IMR-90 (cell line): ENCODE results near the gene TSPAN32. TPM values are rescaled to one million over a fixed set of nuclear protein-coding genes. Genes with fewer than 3 reads are reported as not detected.

Experiments used
- ATAC-seq: fragments of 200-7000 bp; cut with Tn5 transposase; 2 replicates; pipeline ENCODE4 v1.9.1; 2020; ENCODE audit warnings: low read depth, mild to moderate bottlenecking, moderate library complexity
- BruUV-seq: library from RNA; stranded (reverse); fragments of 400-500 nt; replicated peaks from 2 replicates; lab custom pipeline; 2021; lab: Mats Ljungman, UMichigan
- CTCF ChIA-PET: fragments of 300-600 bp; formaldehyde crosslinking; extraction: SDS; loops from one replicate; lab custom pipeline; 2021; ENCODE audit warnings: antibody characterized with exemption; lab: Yijun Ruan, JAX
- POLR2A ChIA-PET: fragments of 300-600 bp; sonication (Branson Sonifier 250); formaldehyde crosslinking; loops from one replicate; lab custom pipeline; 2022; ENCODE audit warnings: antibody characterized with exemption; ENCODE audit not compliant: unreplicated experiment; lab: Charles Lee
- DNase-seq: peaks from one replicate; pipeline ENCODE4 v3.0.0; 2013
- H2AFZ ChIP-seq: replicated peaks from 2 replicates; pipeline ENCODE3; 2013; ENCODE audit warnings: low read length, mild to moderate bottlenecking; ENCODE audit not compliant: poor library complexity
- H2AK5ac ChIP-seq: 2 replicates; pipeline ENCODE4 v1.6.1; 2013; ENCODE audit warnings: low read depth, low read length, inconsistent platforms
- H2AK9ac ChIP-seq: replicated peaks from 2 replicates; pipeline ENCODE3; 2013; ENCODE audit warnings: mild to moderate bottlenecking, low read depth, low read length, moderate library complexity; ENCODE audit not compliant: poor library complexity
- H2BK120ac ChIP-seq: 2 replicates; pipeline ENCODE4 v1.6.1; 2013; ENCODE audit warnings: low read depth, low read length, inconsistent platforms
- H2BK15ac ChIP-seq: 3 replicates; pipeline ENCODE4 v1.6.1; 2013; ENCODE audit warnings: low read depth, low read length, inconsistent platforms
- H2BK20ac ChIP-seq: 2 replicates; pipeline ENCODE4 v1.6.1; 2013; ENCODE audit warnings: low read depth, mild to moderate bottlenecking, inconsistent platforms, low read length, moderate library complexity
- H2BK5ac ChIP-seq: 2 replicates; pipeline ENCODE4 v1.6.1; 2013; ENCODE audit warnings: mild to moderate bottlenecking, low read depth, low read length, inconsistent platforms; ENCODE audit not compliant: poor library complexity, severe bottlenecking
- H3K14ac ChIP-seq: replicated peaks from 2 replicates; pipeline ENCODE4 v1.6.1; 2013; ENCODE audit warnings: low read depth, low read length, inconsistent platforms
- H3K18ac ChIP-seq: 2 replicates; pipeline ENCODE4 v1.6.1; 2013; ENCODE audit warnings: low read depth, low read length, control low read depth
- H3K23ac ChIP-seq: 2 replicates; pipeline ENCODE4 v1.6.1; 2013; ENCODE audit warnings: low read depth, low read length, inconsistent platforms
- H3K27ac ChIP-seq: 2 replicates; pipeline ENCODE4 v1.5.1; 2013; ENCODE audit warnings: mild to moderate bottlenecking, control low read depth, low read length; ENCODE audit not compliant: insufficient read depth
- H3K27me3 ChIP-seq: 2 replicates; pipeline ENCODE4 v1.6.1; 2013; ENCODE audit warnings: low read length; ENCODE audit not compliant: control insufficient read depth, insufficient read depth
- H3K36me3 ChIP-seq: 2 replicates; pipeline ENCODE4 v1.6.1; 2013; ENCODE audit warnings: low read length, mixed read lengths; ENCODE audit not compliant: control insufficient read depth, insufficient read depth
- H3K4ac ChIP-seq: 2 replicates; pipeline ENCODE4 v1.6.1; 2013; ENCODE audit warnings: low read depth, low read length, inconsistent platforms
- H3K4me1 ChIP-seq: 2 replicates; pipeline ENCODE4 v1.6.1; 2013; ENCODE audit warnings: low read length, mixed read lengths; ENCODE audit not compliant: control insufficient read depth, insufficient read depth
- H3K4me2 ChIP-seq: 2 replicates; pipeline ENCODE4 v1.6.1; 2013; ENCODE audit warnings: low read depth, mild to moderate bottlenecking, control low read depth, low read length, moderate library complexity
- H3K4me3 ChIP-seq: 2 replicates; pipeline ENCODE4 v1.5.1; 2013; ENCODE audit warnings: low read depth, mild to moderate bottlenecking, control low read depth, low read length, moderate library complexity; ENCODE audit not compliant: insufficient read depth
- H3K56ac ChIP-seq: 2 replicates; pipeline ENCODE4 v1.6.1; 2013; ENCODE audit warnings: low read length, inconsistent platforms; ENCODE audit not compliant: insufficient read depth; ENCODE audit errors: extremely low read depth
- H3K79me1 ChIP-seq, 2 experiments: 2 replicates each; pipeline ENCODE4 v1.6.1; 2013; ENCODE audit warnings: low read length in 2 of 2, inconsistent platforms in 1 of 2, low read depth in 1 of 2
- H3K9ac ChIP-seq: 2 replicates; pipeline ENCODE4 v1.6.1; 2013; ENCODE audit warnings: low read depth, low read length, control low read depth
- H3K9me1 ChIP-seq: 2 replicates; pipeline ENCODE4 v1.6.1; 2013; ENCODE audit warnings: low read length, inconsistent platforms; ENCODE audit not compliant: insufficient read depth
- H3K9me3 ChIP-seq: 2 replicates; pipeline ENCODE4 v1.6.1; 2013; ENCODE audit warnings: low read length; ENCODE audit not compliant: control insufficient read depth, insufficient read depth
- H4K20me1 ChIP-seq: 2 replicates; pipeline ENCODE4 v1.6.1; 2013; ENCODE audit warnings: low read length, inconsistent platforms; ENCODE audit not compliant: insufficient read depth
- H4K5ac ChIP-seq: 2 replicates; pipeline ENCODE4 v1.6.1; 2013; ENCODE audit warnings: mild to moderate bottlenecking, low read depth, low read length, control low read depth
- H4K8ac ChIP-seq, 2 experiments: 2 replicates each; pipeline ENCODE4 v1.6.1; 2013; ENCODE audit warnings: low read depth in 2 of 2, low read length in 2 of 2, control low read depth in 1 of 2, inconsistent platforms in 1 of 2
- H4K91ac ChIP-seq: 2 replicates; pipeline ENCODE4 v1.6.1; 2013; ENCODE audit warnings: low read depth, low read length, inconsistent platforms; ENCODE audit not compliant: insufficient read depth
- FOS ChIP-seq: fragments of 150-350 bp; IDR thresholded peaks from 2 replicates; pipeline ENCODE4 v1.6.1; 2016; ENCODE audit warnings: low read depth, low read length
- WGBS, 2 experiments: methylation state at CpG; one replicate each; pipeline versions ENCODE4 v1.1.5 to v1.1.7; 2013; ENCODE audit warnings: missing lambda C conversion rate in 2 of 2; ENCODE audit not compliant: insufficient read length in 1 of 2; ENCODE audit errors: extremely low coverage in 2 of 2; 5-methylcytosine and 5-hydroxymethylcytosine counted together
- dilution Hi-C: fragments of 300-500 bp; cut with HindIII; formaldehyde crosslinking; loops from one replicate; pipeline ENCODE4 v1.14.3; 2018; ENCODE audit warnings: low sequenced_read_pairs; ENCODE audit not compliant: unreplicated experiment
- in situ Hi-C: fragments of 300-500 bp; cut with MboI; formaldehyde crosslinking; loops from 3 replicates; pipeline ENCODE4 v1.14.3; 2019; ENCODE audit warnings: low sequenced_read_pairs, inconsistent platforms, mixed read lengths
- intact Hi-C: fragments of 100-400 bp; cut with micrococcal nuclease; formaldehyde crosslinking; loops from 2 replicates; pipeline ENCODE4 v1.10.0; 2022
- polyA plus RNA-seq, 3 experiments: library from polyadenylated mRNA; depleted of rRNA; stranded (reverse); fragments of >200 nt; gene quantifications; 2 replicates each; pipeline ENCODE4 v1.2.3, GENCODE V29; 2012; ENCODE audit warnings: low replicate concordance in 1 of 3
- total RNA-seq: library from RNA; depleted of rRNA; stranded (reverse); fragments of >200 nt; gene quantifications from 2 replicates; pipeline ENCODE4 v1.2.3, GENCODE V29; 2012

The TSPAN32 gene
- total and polyA plus RNA-seq, 2 of the 4 experiments (the other 2 are of a cell fraction) = 0.07 TPM; not detected in 1

- in situ Hi-C loops (no loop called here), dilution Hi-C loops (no loop called here), intact Hi-C loops (no loop called here)
- H3K9ac ChIP-seq = no peak overlapping the region
- no peaks in the 10 kb centered on the region for H3K36me3 ChIP-seq
- H4K5ac ChIP-seq = no peak overlapping the region
- no peak overlapping the region for H2BK15ac ChIP-seq
- DNase-seq = no peak
- no peak for TF ChIP-seq FOS
- no peak overlapping the region for H3K14ac ChIP-seq
- no peaks in the 10 kb centered on the region for H4K20me1 ChIP-seq
- H3K79me1 ChIP-seq = no peaks in the 10 kb centered on the region
- POLR2A ChIA-PET = no interaction called here
- no peak overlapping the region for H2AFZ ChIP-seq
- no peak for ATAC-seq
- H2BK20ac ChIP-seq = no peak overlapping the region
- no peak overlapping the region for H3K23ac ChIP-seq
- no peak overlapping the region for H3K56ac ChIP-seq
- H4K8ac ChIP-seq = no peak overlapping the region
- H3K18ac ChIP-seq = no peak overlapping the region
- no peak overlapping the region for H2AK9ac ChIP-seq
- no TSS peak for BruUV-seq
- H3K4ac ChIP-seq = no peak overlapping the region
- H2AK5ac ChIP-seq = no peak overlapping the region
- H3K27me3 ChIP-seq = peaks cover 2% of the 10 kb centered on the region; the same call in 1 of the 2 replicates
- peaks cover 5% of the 10 kb centered on the region for H3K9me3 ChIP-seq
- CTCF ChIA-PET = no interaction called here
- no peak overlapping the region for H2BK5ac ChIP-seq
- no CpG with 5 or more reads among the region's 6 CpGs for WGBS, 2 experiments
- H4K91ac ChIP-seq = no peak overlapping the region
- H3K9me1 ChIP-seq = no peaks in the 10 kb centered on the region
- no peak overlapping the region for H3K4me3 ChIP-seq
- no peak overlapping the region for H2BK120ac ChIP-seq
- H3K27ac ChIP-seq = no peak overlapping the region
- no peaks in the 10 kb centered on the region for H3K4me1 ChIP-seq
- H3K4me2 ChIP-seq = no peak overlapping the region
Observed at GRCh38 chr11:2330696-2331095, 28.9 kb downstream of the TSPAN32 start.
